HG03066 (cell line): ENCODE data around the gene CAMK4.
"Not testable (repeated sequence)": the region's sequence is repeated elsewhere in the genome, so short reads cannot be mapped to it uniquely, and the experiment has no call there.

Source experiments
- ATAC-seq: cut with Tn5 transposase; IDR thresholded peaks from one replicate; pipeline ENCODE4 v1.9.1; 2021; ENCODE audit warnings: low read depth; ENCODE audit not compliant: unreplicated experiment

CAMK4 gene

GRCh38 chr5:111252799-111253545 is 28.8 kb downstream of the CAMK4 start:
- ATAC-seq = peak; percentile 66

GRCh38 chr5:111254613-111255012 is 30.4 kb downstream of the CAMK4 start:
- peak; percentile 69 for ATAC-seq

DNA sequence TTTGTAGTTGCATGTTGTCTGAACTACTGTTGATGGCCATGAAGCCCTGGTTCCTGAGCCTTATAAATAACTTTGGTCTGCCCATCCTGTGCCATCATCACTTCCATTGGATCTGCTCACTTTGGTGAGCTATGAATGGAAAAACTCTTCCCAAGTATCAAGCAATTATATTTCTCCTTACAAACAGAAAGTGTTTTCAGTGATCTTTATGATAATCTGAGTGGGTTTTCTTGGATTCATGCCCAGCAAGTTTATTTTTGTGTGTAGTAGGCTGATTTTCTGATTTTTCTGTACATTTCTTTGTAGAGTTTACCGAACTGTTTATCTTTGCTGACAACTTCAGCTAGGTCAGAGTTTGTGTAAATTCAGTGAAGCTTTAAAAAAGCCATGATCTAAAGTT is 31.0 kb downstream of the CAMK4 start:
- no peak for ATAC-seq

DNA sequence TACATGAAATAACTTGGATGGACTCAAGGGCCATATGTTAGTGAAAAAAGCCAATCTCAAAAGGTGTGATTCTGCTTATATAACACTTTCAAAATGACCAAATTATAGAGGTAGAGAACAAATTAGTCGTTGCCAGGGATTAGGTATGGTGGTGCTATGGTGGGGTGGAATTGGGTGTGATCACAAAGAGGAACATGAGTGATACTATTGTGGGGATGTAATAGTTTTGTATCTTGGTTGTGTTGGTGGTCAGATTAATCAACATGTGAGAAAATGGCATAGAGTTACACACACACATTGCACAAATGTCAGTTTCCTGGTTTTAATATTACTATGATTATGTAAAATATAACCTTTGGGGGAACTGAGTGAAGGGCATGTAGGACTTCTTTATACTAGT is 31.9 kb downstream of the CAMK4 start:
- ATAC-seq = no peak

GRCh38 chr5:111257610-111258009 is 33.4 kb downstream of the CAMK4 start:
- ATAC-seq = not testable (repeated sequence)

DNA sequence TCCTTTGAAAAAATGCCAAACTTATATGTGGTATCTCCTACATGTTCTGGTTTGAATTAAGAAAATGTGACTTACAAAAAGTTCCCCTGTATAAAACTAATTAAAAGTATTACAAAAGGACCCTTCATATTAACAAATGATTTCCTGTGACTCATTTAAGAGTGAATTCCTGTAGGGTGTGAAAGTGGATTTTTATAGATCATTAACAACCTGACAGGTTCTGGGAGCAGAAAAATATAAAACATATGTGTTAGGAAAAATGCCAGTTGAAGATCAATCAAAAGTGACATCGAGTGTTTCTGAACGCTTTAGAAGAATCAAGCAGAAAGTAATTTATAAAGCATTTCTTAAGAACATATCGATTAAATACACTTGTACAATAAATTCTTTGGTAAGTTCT is 35.5 kb downstream of the CAMK4 start:
- no peak for ATAC-seq

DNA sequence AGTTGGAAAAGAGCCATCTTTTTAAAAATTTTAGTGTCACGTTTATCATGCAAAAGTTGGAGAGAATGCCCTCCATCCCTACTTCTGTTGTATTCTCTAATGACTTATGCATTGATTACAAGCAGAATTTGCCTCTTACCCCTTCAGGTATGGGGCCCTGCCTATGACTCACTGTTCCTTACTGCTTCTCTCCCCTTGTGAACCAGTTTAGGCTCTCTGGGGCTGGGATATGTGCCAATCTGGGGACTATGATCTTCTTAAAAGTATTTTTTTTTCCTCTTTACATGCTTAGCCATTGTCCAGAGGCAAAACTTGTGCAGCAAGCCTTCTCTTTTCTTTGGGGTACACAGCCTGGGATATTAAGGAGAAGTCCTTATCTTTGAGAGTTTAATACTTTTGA is 37.4 kb downstream of the CAMK4 start:
- no peak for ATAC-seq

DNA sequence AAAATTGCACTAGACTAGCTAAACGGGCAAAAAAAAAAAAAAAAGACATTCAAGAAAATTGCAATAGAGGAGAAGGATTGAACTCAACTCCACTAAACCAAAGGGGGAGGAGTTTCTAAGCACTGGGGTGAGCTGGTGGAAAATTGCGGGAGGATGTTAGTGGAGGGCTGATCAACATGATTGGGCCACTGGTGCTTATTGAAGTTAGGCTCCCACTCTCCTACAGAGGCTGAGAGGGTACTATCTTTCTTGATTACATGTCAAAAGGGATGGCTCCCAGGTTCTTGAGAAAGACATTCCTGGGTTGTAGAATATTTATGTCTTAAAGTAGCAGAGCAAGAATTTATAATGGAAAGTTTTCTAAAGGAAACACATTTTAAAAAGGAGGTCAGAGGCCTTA is 38.0 kb downstream of the CAMK4 start:
- ATAC-seq = no peak

- ATAC-seq = no peak
Measured at GRCh38 chr5:111262815-111263214, 38.6 kb downstream of the CAMK4 start.

GRCh38 chr5:111266491-111266890 is 42.3 kb downstream of the CAMK4 start:
- no peak for ATAC-seq

DNA sequence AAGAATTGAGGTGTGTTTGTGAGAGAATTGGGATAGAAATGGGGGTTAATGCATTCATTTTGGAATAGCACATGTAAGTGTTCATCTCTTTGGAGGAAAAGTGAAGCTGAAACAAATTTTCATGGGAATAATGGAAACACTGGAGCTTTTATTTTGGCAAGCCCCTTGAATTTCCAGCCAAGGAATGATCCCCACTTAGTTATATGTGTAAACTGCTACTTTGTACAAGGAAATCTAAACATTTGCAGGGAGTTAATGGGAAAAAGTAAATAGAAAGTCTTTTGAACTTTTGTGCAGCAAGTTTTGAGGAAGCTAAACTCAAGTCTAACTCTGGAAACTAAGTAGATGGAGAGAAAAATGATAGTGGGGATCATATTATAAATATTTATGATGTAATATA is 44.1 kb downstream of the CAMK4 start:
- no peak for ATAC-seq

GRCh38 chr5:111271885-111272284 is 47.7 kb downstream of the CAMK4 start:
- ATAC-seq = no peak

- ATAC-seq = no peak
Measured at GRCh38 chr5:111277061-111277460, 52.9 kb downstream of the CAMK4 start.

DNA sequence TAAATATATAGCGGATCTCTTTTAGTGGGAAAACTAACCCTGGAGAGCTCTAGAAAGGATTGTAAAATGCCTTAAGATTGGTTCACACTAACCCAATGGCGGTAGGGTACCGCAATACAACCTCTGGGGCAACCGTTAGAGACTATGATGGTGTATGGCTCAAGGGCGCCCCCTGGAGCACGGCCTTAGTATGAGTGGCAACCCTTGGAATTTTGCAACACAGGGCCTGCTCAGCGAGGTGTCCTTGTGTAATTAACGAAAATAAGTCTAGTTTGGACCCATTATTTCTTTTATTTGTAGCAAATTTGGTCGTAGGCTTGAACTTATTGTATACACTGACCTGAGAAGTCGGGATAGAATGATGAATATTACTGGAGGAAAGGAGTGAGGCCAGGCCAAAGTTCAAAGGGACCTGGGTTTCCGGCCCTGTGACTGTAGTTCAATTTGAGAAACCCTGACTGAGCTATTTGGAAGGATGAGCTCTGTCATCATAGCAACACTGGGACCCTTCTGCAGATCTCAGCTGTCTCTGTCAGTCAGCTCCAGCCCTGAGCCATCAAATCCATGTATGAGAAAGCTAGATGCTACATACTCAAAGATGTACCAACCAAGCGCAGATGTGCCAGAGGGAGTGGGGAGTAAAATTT is 54.8 kb downstream of the CAMK4 start:
- peak; percentile 92 for ATAC-seq

- no peak for ATAC-seq
Measured at GRCh38 chr5:111280282-111280951, 56.2 kb downstream of the CAMK4 start.

DNA sequence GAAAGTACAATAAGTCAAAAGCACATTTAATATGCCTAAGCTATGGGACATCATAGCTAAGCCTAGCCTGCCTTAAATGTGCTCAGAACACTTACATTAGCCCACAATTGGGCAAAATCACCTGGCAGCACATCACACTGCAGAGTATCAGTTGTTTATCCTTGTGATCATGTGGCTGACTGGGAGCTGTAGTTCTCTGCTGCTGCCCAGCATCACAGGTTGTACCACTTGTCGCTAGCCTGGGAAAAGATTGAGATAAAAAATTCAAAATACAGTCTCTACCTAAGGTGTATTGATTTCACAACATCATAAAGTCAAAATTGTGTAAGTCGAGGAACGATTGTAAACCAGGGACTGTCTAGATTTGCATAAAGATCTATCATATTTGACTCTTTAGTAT is 58.6 kb downstream of the CAMK4 start:
- no peak for ATAC-seq

- no peak for ATAC-seq
Measured at GRCh38 chr5:111284825-111285224, 60.6 kb downstream of the CAMK4 start.

GRCh38 chr5:111294551-111294950 is 70.4 kb downstream of the CAMK4 start:
- no peak for ATAC-seq

DNA sequence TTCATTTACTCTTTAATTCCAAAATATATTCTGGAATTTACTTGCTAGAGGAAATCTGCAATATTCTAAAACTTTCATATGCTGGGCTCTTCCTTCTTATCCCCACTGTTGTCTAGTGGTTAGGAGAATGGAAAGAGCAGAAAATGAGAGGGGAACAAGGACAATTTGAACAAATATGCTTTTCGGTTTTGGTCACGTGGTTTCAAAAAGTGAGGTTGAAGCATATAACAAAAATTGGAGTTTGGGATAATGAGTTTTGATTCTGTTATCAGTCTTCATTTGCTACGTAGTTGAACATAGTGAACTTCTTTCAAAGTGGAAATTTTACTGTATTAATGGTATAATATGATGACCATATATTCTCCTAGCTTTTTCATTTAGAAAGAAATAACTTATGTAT is 71.5 kb downstream of the CAMK4 start:
- ATAC-seq = no peak

DNA sequence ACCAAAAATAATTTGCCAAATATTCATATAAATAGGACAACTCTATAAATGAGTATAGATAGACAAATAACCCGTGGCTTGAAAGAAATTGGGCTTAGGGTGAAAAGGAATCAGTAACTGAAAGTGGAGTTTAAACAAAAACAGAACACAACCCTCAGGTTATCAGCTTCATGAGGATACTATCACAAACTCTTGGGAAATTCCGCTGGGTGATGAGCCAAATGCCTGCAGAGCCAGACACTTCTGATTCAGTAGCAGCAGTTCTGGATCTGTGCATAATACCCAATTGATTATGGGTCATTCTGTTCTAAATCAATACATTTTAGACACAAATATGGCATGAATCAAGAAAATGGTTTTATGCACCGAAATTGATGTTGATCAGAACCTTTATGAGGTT is 72.4 kb downstream of the CAMK4 start:
- no peak for ATAC-seq

DNA sequence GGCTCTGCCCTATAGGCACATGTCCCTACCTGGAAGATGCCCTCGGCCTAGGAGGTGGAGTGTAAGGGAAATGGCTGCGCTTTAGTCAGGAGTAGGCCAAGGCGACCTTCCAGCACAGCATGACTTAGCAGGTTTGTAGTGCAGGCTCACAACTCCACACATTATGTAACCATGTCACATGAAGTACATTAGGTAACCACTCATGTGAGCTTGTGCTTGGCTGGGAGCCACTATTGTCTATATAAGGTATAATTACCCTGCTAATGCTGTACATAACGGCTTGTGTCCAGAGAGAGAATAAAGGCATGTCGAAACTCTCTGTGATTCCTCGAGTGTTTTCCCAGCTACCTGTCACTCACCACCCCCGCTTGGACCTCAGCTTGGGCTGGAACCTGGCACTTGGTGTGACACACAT is 74.9 kb downstream of the CAMK4 start:
- ATAC-seq = no peak
